ENCODE measurements around the gene SHLD2. TPM values are rescaled to one million over a fixed set of nuclear protein-coding genes. Genes with fewer than 3 reads are reported as not detected.
"Not testable (repeated sequence)": the region's sequence is repeated elsewhere in the genome, so short reads cannot be mapped to it uniquely, and the experiment has no call there.

SHLD2 gene
- total RNA-seq, 6 experiments from 2014 or later = 17.1 to 24.3 (median 21.1) TPM

DNA sequence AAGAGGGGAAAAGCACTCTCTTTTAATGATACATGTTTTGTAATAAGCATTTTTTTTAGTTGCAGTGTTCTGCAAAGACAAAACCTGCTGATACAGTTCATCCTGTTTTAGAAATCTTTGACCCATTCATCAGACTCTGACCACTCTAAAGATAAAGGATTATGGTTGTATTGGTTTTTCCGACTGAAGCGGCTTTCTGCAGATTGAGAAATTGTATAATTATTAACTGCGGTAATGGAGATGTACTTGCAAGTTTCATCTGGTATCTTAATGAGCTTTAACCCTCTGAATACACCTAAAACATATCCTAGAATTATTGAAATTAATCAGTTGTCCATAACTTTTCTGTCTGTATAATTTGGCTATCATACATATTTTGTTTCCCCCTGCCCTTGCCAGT lies 50.6 kb downstream of the SHLD2 start:
- H3K4me3 Mint-ChIP-seq; DNase-seq; H3K27me3 Mint-ChIP-seq (ENCODE audit: insufficient read depth); H3K36me3 Mint-ChIP-seq (ENCODE audit: low read depth); H3K9me3 Mint-ChIP-seq; H3K27ac Mint-ChIP-seq: not testable (repeated sequence)
- peaks cover 21% of the 10 kb centered on the region for H3K4me1 Mint-ChIP-seq (ENCODE audit: low read depth)

DNA sequence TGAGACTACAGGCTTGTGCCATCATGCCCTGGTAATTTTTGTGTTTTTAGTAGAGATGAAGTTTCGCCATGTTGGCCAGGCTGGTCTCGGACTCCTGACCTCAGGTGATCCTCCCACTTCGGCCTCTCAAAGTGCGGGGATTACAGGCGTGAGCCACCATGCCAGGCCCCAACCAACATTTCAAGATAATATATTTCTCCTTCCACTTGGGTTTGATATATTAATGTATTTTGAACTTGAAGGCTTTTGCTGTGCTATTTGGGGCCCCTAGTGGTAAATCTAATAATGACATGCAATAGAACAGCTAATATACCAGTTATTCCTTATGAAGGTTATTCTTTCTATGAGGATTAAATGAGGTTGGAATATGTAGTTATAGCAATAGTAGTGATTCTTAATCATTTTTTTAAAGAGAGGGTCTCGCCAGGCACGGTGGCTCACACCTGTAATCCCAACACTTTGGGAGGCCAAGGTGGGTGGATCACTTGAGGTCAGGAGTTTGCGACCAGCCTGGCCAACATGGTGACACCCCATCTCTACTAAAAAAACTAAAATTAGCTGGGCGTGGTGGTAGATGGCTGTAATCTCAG lies 54.1 kb downstream of the SHLD2 start:
- TF ChIP-seq, protein P1, sequence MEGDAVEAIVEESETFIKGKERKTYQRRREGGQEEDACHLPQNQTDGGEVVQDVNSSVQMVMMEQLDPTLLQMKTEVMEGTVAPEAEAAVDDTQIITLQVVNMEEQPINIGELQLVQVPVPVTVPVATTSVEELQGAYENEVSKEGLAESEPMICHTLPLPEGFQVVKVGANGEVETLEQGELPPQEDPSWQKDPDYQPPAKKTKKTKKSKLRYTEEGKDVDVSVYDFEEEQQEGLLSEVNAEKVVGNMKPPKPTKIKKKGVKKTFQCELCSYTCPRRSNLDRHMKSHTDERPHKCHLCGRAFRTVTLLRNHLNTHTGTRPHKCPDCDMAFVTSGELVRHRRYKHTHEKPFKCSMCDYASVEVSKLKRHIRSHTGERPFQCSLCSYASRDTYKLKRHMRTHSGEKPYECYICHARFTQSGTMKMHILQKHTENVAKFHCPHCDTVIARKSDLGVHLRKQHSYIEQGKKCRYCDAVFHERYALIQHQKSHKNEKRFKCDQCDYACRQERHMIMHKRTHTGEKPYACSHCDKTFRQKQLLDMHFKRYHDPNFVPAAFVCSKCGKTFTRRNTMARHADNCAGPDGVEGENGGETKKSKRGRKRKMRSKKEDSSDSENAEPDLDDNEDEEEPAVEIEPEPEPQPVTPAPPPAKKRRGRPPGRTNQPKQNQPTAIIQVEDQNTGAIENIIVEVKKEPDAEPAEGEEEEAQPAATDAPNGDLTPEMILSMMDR (IDR thresholded peaks at IDR 0.05) = peak; percentile 58
- not testable (repeated sequence) for H3K4me1 Mint-ChIP-seq (ENCODE audit: low read depth); DNase-seq; H3K9me3 Mint-ChIP-seq; H3K27me3 Mint-ChIP-seq (ENCODE audit: insufficient read depth); H3K27ac Mint-ChIP-seq; H3K4me3 Mint-ChIP-seq; H3K36me3 Mint-ChIP-seq (ENCODE audit: low read depth)

DNA sequence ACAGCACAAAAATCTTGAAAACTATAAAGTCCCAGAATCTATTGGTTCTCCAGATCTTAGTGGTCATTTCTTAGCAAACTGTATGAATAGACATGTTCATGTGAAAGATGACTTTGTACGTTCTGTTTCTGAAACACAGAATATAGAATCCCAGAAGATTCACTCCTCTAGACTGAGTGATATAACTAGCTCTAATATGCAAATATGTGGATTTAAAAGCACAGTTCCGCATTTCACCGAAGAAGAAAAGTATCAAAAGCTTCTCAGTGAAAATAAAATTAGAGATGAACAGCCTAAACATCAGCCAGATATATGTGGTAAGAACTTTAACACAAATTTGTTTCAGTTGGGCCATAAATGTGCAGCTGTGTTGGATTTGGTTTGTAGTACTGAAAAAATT lies 56.5 kb downstream of the SHLD2 start:
- not testable (repeated sequence) for H3K27ac Mint-ChIP-seq; H3K9me3 Mint-ChIP-seq; H3K27me3 Mint-ChIP-seq (ENCODE audit: insufficient read depth); H3K36me3 Mint-ChIP-seq (ENCODE audit: low read depth); H3K4me3 Mint-ChIP-seq; H3K4me1 Mint-ChIP-seq (ENCODE audit: low read depth); DNase-seq

DNA sequence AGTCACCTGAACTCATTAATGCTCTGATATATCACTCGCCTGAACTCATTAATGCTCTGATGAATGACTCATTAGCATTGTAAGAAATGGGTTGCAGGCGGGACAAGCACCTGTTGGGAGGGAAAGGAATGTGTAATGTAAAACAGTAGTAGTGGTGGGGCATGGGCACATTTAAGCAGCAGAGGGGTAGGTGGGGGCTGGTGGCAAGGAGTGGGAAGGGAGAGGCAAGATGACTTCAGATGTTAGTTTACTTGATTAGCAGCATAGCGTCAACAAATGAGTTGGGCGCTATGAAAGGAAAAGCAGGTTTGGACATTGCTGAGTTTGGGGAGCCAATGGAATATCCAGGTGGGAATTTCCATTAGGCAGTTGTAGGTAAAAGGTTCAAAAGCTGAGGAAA lies 61.8 kb downstream of the SHLD2 start:
- not testable (repeated sequence) for H3K36me3 Mint-ChIP-seq (ENCODE audit: low read depth); H3K9me3 Mint-ChIP-seq; DNase-seq; H3K27me3 Mint-ChIP-seq (ENCODE audit: insufficient read depth); H3K4me3 Mint-ChIP-seq; H3K27ac Mint-ChIP-seq
- peaks cover 17% of the 10 kb centered on the region for H3K4me1 Mint-ChIP-seq (ENCODE audit: low read depth)

DNA sequence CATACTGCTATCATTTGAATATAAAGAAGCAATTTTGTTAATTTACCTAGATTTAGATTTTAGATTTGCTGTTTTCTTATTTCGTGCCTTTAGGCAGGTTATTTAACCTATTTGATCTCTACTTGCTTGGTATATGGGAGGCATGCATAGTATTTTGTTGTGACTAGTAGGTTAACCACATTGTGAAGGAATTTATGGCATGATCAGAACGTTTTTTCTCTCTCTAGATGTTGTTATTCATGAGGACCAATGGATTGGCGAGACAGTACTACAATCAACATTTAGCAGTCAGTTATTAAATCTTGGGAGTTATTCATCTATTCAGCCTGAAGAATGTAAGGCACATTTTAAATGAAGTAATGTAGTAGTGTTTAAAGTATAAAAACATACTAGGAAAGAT lies 62.8 kb downstream of the SHLD2 start:
- Mint-ChIP-seq H3K4me1 (ENCODE audit: low read depth) (peaks cover 17% of the 10 kb centered on the region), H3K4me3 (peak overlapping the region; percentile 11; the same call in 1 of the 2 replicates), H3K27ac (peak overlapping the region; percentile 41)
- H3K27me3 Mint-ChIP-seq (ENCODE audit: insufficient read depth); H3K9me3 Mint-ChIP-seq; H3K36me3 Mint-ChIP-seq (ENCODE audit: low read depth): not testable (repeated sequence)
- DNase-seq = peak; percentile 53

DNA sequence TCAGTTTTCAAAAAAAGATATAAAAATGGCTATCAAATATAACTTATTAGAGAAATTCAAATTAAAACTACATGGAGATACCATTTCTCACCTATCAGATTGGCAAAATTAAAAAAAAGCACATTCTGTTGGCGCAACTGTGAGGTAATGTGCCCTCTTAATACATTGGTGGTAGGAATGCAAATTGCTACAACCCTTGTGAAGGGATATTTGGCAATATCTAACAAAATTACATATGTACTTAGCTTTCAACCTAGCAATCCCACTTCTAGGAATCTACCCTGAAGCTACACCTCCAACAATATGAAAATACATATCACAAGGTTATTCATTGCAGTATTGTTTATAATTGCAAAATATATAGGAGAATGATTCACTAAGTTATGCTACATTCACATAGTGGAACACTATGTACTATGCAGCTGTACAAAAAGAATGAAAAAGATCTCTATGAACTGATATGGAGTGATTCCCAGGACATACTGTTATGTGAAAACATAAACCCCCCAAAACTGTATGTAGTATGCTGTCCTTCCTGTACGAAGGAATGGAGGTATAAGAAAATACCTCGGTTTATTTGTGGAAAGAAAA lies 67.8 kb downstream of the SHLD2 start:
- not testable (repeated sequence) for DNase-seq; H3K36me3 Mint-ChIP-seq (ENCODE audit: low read depth); H3K27ac Mint-ChIP-seq; H3K9me3 Mint-ChIP-seq; H3K4me3 Mint-ChIP-seq; H3K4me1 Mint-ChIP-seq (ENCODE audit: low read depth); H3K27me3 Mint-ChIP-seq (ENCODE audit: insufficient read depth)

DNA sequence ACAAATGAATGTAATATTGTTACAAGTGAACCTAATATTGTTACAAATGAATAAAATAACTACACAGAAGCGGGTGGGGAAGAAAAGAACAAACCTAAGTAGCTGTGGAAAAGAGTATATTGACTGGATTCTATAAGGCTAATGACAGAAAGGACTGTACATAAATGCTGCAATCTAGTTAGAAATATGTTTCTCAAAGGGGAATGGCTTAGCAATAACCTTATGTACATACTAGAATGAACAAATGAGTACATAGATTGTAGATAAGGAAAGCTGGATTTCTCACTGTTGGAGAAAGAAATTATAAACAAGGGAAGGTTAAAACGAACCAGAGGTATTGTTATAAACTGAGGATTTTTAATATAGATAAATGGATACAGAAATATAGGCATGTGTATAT lies 68.4 kb downstream of the SHLD2 start:
- not testable (repeated sequence) for H3K4me3 Mint-ChIP-seq; H3K27ac Mint-ChIP-seq; H3K27me3 Mint-ChIP-seq (ENCODE audit: insufficient read depth); DNase-seq; H3K36me3 Mint-ChIP-seq (ENCODE audit: low read depth); H3K9me3 Mint-ChIP-seq; H3K4me1 Mint-ChIP-seq (ENCODE audit: low read depth)

DNA sequence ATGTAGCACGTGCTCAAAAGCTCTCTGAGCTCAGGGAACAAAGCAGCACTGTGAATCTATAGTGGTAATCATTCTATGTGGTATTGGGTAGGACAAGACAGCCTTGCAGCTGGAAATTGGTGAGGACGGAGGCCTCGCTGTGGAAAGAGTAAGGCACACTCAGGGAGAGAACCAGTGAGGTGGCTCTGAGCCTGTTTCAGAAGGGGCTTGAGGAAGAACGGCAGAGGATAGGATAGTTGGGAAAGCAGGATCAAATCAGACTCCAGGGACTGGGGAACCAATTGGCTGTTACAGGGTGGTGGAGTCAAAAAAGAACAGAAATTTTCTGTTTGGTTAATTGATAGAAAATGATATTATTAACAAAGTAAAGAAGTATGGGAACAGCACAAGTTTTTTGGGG lies 74.9 kb downstream of the SHLD2 start:
- not testable (repeated sequence) for H3K36me3 Mint-ChIP-seq (ENCODE audit: low read depth); H3K4me1 Mint-ChIP-seq (ENCODE audit: low read depth); H3K9me3 Mint-ChIP-seq; DNase-seq; H3K27ac Mint-ChIP-seq; H3K4me3 Mint-ChIP-seq; H3K27me3 Mint-ChIP-seq (ENCODE audit: insufficient read depth)

DNA sequence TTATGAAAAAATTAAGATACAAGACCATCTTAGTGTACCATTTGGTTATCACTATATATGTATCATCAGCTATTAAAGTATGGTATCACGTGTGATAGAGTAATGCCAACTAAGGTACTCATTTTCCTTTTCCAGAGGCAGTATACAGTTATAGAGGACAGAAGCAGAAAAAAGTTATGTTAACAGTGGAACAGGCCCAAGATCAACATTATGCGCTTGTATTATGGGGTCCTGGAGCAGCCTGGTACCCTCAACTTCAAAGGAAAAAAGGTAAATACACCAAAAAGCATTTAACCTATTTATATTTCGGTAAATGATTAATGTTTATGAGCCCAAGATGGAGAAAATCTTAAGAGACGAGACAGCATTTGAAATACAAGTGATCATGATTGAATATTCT lies 75.7 kb downstream of the SHLD2 start:
- DNase-seq; H3K27ac Mint-ChIP-seq; H3K4me3 Mint-ChIP-seq; H3K27me3 Mint-ChIP-seq (ENCODE audit: insufficient read depth); H3K36me3 Mint-ChIP-seq (ENCODE audit: low read depth); H3K4me1 Mint-ChIP-seq (ENCODE audit: low read depth); H3K9me3 Mint-ChIP-seq: not testable (repeated sequence)

DNA sequence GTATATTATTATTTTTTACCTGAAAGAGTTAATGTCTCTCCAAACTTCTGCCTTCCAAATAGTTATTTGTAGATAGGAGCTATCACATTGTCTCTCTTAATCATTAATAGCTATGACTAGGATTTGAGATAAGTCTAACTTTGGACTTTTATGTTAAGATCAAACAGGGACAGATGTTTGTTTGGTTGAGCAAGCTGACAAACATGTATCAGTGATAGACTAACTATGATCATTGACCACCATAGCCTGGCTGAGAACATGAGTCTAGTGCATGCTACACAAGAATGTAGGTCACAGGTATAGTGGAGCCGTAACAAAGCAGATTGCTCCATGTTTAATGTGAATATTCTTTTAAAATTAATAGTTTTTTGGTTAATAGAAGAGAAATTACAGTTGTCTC lies 76.7 kb downstream of the SHLD2 start:
- not testable (repeated sequence) for H3K9me3 Mint-ChIP-seq; H3K27me3 Mint-ChIP-seq (ENCODE audit: insufficient read depth); H3K27ac Mint-ChIP-seq; DNase-seq; H3K4me3 Mint-ChIP-seq; H3K4me1 Mint-ChIP-seq (ENCODE audit: low read depth); H3K36me3 Mint-ChIP-seq (ENCODE audit: low read depth)

DNA sequence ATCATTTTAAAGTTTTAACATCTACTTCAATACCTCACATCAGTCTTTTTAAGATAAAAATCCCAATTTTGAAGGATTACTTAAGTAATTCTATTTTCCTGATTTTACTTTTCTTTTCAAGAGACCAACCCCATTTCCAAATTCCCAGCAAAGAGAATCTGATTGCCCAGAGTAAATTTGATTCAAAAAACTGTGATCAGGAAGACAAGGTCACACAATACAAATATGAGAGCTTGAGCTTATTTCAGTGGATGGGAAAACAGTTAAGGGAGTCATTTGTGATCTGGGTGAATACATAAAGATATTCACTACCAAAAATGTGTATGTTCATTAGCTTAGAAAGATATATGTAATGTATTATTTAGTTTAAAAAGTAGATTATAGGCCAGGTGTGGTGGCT lies 77.2 kb downstream of the SHLD2 start:
- not testable (repeated sequence) for H3K4me1 Mint-ChIP-seq (ENCODE audit: low read depth); H3K27ac Mint-ChIP-seq; H3K36me3 Mint-ChIP-seq (ENCODE audit: low read depth); H3K4me3 Mint-ChIP-seq; H3K9me3 Mint-ChIP-seq; DNase-seq; H3K27me3 Mint-ChIP-seq (ENCODE audit: insufficient read depth)

DNA sequence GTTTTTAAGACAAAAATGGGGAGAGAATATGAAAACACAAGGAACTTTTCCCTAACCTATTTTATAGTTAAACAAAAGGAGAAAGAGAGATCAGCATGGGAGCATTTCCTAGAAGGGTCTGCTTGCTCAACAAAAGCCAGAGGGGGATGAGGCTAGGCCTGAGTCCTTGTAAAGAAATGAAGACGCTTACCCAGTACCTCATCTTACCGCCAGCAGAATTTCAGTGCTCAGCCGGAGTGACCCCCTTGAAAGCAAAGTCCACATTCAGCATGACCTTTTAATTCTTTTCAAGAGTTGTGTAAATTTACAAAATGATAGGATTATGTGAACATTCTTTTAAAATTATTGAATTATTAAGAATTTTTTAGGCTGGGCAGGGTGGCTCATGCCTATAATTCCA lies 82.6 kb downstream of the SHLD2 start:
- not testable (repeated sequence) for DNase-seq; H3K36me3 Mint-ChIP-seq (ENCODE audit: low read depth); H3K27me3 Mint-ChIP-seq (ENCODE audit: insufficient read depth); H3K27ac Mint-ChIP-seq; H3K4me3 Mint-ChIP-seq; H3K9me3 Mint-ChIP-seq; H3K4me1 Mint-ChIP-seq (ENCODE audit: low read depth)

DNA sequence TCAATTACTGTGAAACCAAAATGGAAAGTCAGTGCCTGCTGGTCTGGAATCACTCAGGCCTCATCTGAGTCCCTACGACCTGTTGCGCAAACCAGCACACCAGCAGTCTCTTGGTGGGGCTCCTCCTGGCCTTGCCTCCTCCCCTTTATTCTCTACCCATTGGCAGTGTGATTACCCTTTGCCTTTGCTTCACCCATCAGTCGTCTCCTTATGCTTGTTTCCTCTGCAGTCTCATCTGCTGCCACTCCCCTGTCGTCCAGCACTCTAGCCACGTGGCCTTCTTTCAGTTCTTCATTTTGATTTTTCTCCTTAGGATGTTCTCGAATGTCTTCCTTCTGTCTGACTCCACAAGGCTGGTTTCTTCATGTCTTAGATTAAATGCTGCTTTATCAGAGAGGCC lies 89.4 kb downstream of the SHLD2 start:
- not testable (repeated sequence) for H3K4me1 Mint-ChIP-seq (ENCODE audit: low read depth); H3K4me3 Mint-ChIP-seq; DNase-seq; H3K27ac Mint-ChIP-seq; H3K27me3 Mint-ChIP-seq (ENCODE audit: insufficient read depth); H3K9me3 Mint-ChIP-seq
- peaks cover 25% of the 10 kb centered on the region for H3K36me3 Mint-ChIP-seq (ENCODE audit: low read depth)

DNA sequence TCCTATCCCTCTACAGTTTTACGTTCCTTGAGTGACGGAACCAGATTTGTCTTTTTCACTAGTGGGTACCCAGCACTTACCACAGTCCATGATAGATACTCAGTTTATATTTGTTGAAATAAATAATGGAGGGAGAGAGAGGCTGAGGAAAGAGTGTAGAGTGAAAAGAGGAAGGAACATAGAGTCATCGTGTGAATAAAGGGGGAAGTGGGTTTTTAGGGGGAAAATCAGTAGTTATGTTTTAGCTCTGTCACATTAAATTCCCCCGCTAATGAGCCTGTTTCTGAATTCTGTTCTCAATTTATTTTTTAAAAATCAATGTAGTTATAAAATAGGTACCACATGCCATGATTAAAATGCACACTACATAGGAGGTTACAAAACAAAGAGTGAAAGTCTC lies 91.0 kb downstream of the SHLD2 start:
- not testable (repeated sequence) for H3K27ac Mint-ChIP-seq; DNase-seq; H3K4me1 Mint-ChIP-seq (ENCODE audit: low read depth); H3K27me3 Mint-ChIP-seq (ENCODE audit: insufficient read depth); H3K4me3 Mint-ChIP-seq; H3K9me3 Mint-ChIP-seq
- H3K36me3 Mint-ChIP-seq (ENCODE audit: low read depth) = peaks cover 25% of the 10 kb centered on the region
